ENCODE results near the gene PRM3.
"Not testable (repeated sequence)": the region's sequence is repeated elsewhere in the genome, so short reads cannot be mapped to it uniquely, and the experiment has no call there.

The PRM3 gene

GRCh38 chr16:11309895-11310633 is 36.6 kb upstream of the PRM3 start:
- peak overlapping the region; percentile 37 for H3K4me3 Mint-ChIP-seq
- peaks cover 3% of the 10 kb centered on the region for H3K9me3 Mint-ChIP-seq
- peaks cover 82% of the 10 kb centered on the region for H3K4me1 Mint-ChIP-seq

GRCh38 chr16:11308493-11309283 is 35.3 kb upstream of the PRM3 start:
- H3K27ac Mint-ChIP-seq, result peak overlapping the region; percentile 81
- H3K4me1 Mint-ChIP-seq, result peaks cover 68% of the 10 kb centered on the region
- no peaks in the 10 kb centered on the region for H3K36me3 Mint-ChIP-seq

More at GRCh38 chr16:11309895-11310633, 36.6 kb upstream of the PRM3 start:
- Mint-ChIP-seq H3K27ac (peak overlapping the region; percentile 81), H3K27me3 (no peaks in the 10 kb centered on the region), H3K36me3 (no peaks in the 10 kb centered on the region)
- peak; percentile 76 for ATAC-seq

GRCh38 chr16:11307639-11308492 is 34.4 kb upstream of the PRM3 start:
- Mint-ChIP-seq H3K4me1 (peaks cover 65% of the 10 kb centered on the region), H3K4me3 (no peak overlapping the region), H3K9me3 (peaks cover 3% of the 10 kb centered on the region), H3K27ac (peak overlapping the region; percentile 81), H3K36me3 (no peaks in the 10 kb centered on the region), H3K27me3 (no peaks in the 10 kb centered on the region)
- ATAC-seq, result no peak

More at GRCh38 chr16:11308493-11309283, 35.3 kb upstream of the PRM3 start:
- ATAC-seq, result peak; percentile 81
- Mint-ChIP-seq H3K4me3 (peak overlapping the region; percentile 49), H3K27me3 (no peaks in the 10 kb centered on the region), H3K9me3 (peaks cover 3% of the 10 kb centered on the region)

GRCh38 chr16:11306997-11307638 is 33.7 kb upstream of the PRM3 start:
- ATAC-seq, result no peak
- Mint-ChIP-seq H3K36me3 (no peaks in the 10 kb centered on the region), H3K27ac (peak overlapping the region; percentile 81)

GRCh38 chr16:11306381-11306780 is 33.0 kb upstream of the PRM3 start:
- H3K4me1 Mint-ChIP-seq, result peaks cover 51% of the 10 kb centered on the region
- H3K27me3 Mint-ChIP-seq, result no peaks in the 10 kb centered on the region
- H3K27ac Mint-ChIP-seq, result peak overlapping the region; percentile 81
- no peak for ATAC-seq
- H3K4me3 Mint-ChIP-seq, result no peak overlapping the region
- H3K9me3 Mint-ChIP-seq, result peaks cover 3% of the 10 kb centered on the region
- no peaks in the 10 kb centered on the region for H3K36me3 Mint-ChIP-seq

More at GRCh38 chr16:11306997-11307638, 33.7 kb upstream of the PRM3 start:
- Mint-ChIP-seq H3K4me1 (peaks cover 58% of the 10 kb centered on the region), H3K27me3 (no peaks in the 10 kb centered on the region), H3K9me3 (peaks cover 3% of the 10 kb centered on the region), H3K4me3 (no peak overlapping the region)

- no peak overlapping the region for H3K4me3 Mint-ChIP-seq
- peaks cover 42% of the 10 kb centered on the region for H3K4me1 Mint-ChIP-seq
- H3K36me3 Mint-ChIP-seq, result no peaks in the 10 kb centered on the region
- H3K27ac Mint-ChIP-seq, result no peak overlapping the region
- no peaks in the 10 kb centered on the region for H3K27me3 Mint-ChIP-seq
- peaks cover 3% of the 10 kb centered on the region for H3K9me3 Mint-ChIP-seq
- no peak for ATAC-seq
Measured at GRCh38 chr16:11303405-11304138, 30.1 kb upstream of the PRM3 start.

GRCh38 chr16:11302977-11303376 is 29.5 kb upstream of the PRM3 start:
- no peak overlapping the region for H3K27ac Mint-ChIP-seq
- peaks cover 42% of the 10 kb centered on the region for H3K4me1 Mint-ChIP-seq
- no peak overlapping the region for H3K4me3 Mint-ChIP-seq
- H3K27me3 Mint-ChIP-seq, result no peaks in the 10 kb centered on the region
- peaks cover 3% of the 10 kb centered on the region for H3K9me3 Mint-ChIP-seq
- no peaks in the 10 kb centered on the region for H3K36me3 Mint-ChIP-seq
- ATAC-seq, result no peak

GRCh38 chr16:11301645-11302501 is 28.4 kb upstream of the PRM3 start:
- no peak for ATAC-seq
- Mint-ChIP-seq H3K4me1 (peaks cover 44% of the 10 kb centered on the region), H3K27ac (peak overlapping the region; percentile 62), H3K27me3 (no peaks in the 10 kb centered on the region), H3K4me3 (no peak overlapping the region), H3K36me3 (no peaks in the 10 kb centered on the region), H3K9me3 (no peaks in the 10 kb centered on the region)

- Mint-ChIP-seq H3K27ac (peak overlapping the region; percentile 62), H3K4me3 (no peak overlapping the region), H3K27me3 (no peaks in the 10 kb centered on the region), H3K4me1 (peaks cover 42% of the 10 kb centered on the region), H3K9me3 (no peaks in the 10 kb centered on the region), H3K36me3 (no peaks in the 10 kb centered on the region)
- ATAC-seq, result no peak
Measured at GRCh38 chr16:11300560-11300892, 27.1 kb upstream of the PRM3 start.

- no peaks in the 10 kb centered on the region for H3K9me3 Mint-ChIP-seq
- peaks cover 46% of the 10 kb centered on the region for H3K4me1 Mint-ChIP-seq
- no peaks in the 10 kb centered on the region for H3K27me3 Mint-ChIP-seq
- H3K36me3 Mint-ChIP-seq, result no peaks in the 10 kb centered on the region
- ATAC-seq, result no peak
- no peak overlapping the region for H3K4me3 Mint-ChIP-seq
- peak overlapping the region; percentile 62 for H3K27ac Mint-ChIP-seq
Measured at GRCh38 chr16:11299865-11300559, 26.6 kb upstream of the PRM3 start.

- Mint-ChIP-seq H3K4me1 (peaks cover 54% of the 10 kb centered on the region), H3K27ac (peak overlapping the region; percentile 88), H3K4me3 (peak overlapping the region; percentile 10)
- H3K9me3 Mint-ChIP-seq, H3K27me3 Mint-ChIP-seq, H3K36me3 Mint-ChIP-seq: not testable (repeated sequence)
- peak; percentile 27 for ATAC-seq
Measured at GRCh38 chr16:11298950-11299547, 25.6 kb upstream of the PRM3 start.

GRCh38 chr16:11298143-11298900 is 24.9 kb upstream of the PRM3 start:
- Mint-ChIP-seq H3K9me3 (no peaks in the 10 kb centered on the region), H3K4me1 (peaks cover 62% of the 10 kb centered on the region), H3K27me3 (no peaks in the 10 kb centered on the region), H3K27ac (peak overlapping the region; percentile 88), H3K36me3 (no peaks in the 10 kb centered on the region), H3K4me3 (peak overlapping the region; percentile 49)
- no peak for ATAC-seq

All from stimulated activated memory B cell treated with anti-CD40 and anti-IgM and Interleukin-4, amounts not matched to agents 10 μg/mL and 1 μg/mL and 100 μg/mL, for 72 hours (primary cell).